Activated CD4-positive, alpha-beta T cell treated with anti-CD3 and anti-CD28 coated beads for 36 hours (primary cell): ENCODE data around the gene CUX1. TPM values are rescaled to one million over a fixed set of nuclear protein-coding genes. Genes with fewer than 3 reads are reported as not detected.
"Not testable (repeated sequence)": the region's sequence is repeated elsewhere in the genome, so short reads cannot be mapped to it uniquely, and the experiment has no call there.

ENCODE experiments used
- ATAC-seq: fragments of 200-7000 bp; cut with Tn5 transposase; one replicate; pipeline ENCODE4 v1.10.0; 2021; ENCODE audit warnings: mild to moderate bottlenecking, moderate library complexity
- CTCF ChIA-PET: fragments of 350-600 bp; sonication (Branson Sonifier 250); formaldehyde crosslinking; loops from one replicate; lab custom pipeline; 2021; ENCODE audit warnings: antibody characterized with exemption; lab: Charles Lee
- POLR2A ChIA-PET: fragments of 350-600 bp; sonication (Branson Sonifier 250); formaldehyde crosslinking; loops from one replicate; lab custom pipeline; 2021; ENCODE audit warnings: antibody characterized with exemption, inconsistent platforms; lab: Charles Lee
- DNase-seq: peaks from one replicate; pipeline ENCODE4 v3.0.0-alpha.2; 2020
- H3K27ac Mint-ChIP-seq: one replicate; pipeline ENCODE4 v1.8.0; 2021; ENCODE audit warnings: mixed read lengths
- H3K27me3 Mint-ChIP-seq: one replicate; pipeline ENCODE4 v1.8.0; 2021; ENCODE audit warnings: mixed read lengths
- H3K36me3 Mint-ChIP-seq: one replicate; pipeline ENCODE4 v1.8.0; 2021; ENCODE audit warnings: low read depth, mixed read lengths
- H3K4me1 Mint-ChIP-seq: one replicate; pipeline ENCODE4 v1.8.0; 2021; ENCODE audit warnings: mixed read lengths
- H3K4me3 Mint-ChIP-seq: one replicate; pipeline ENCODE4 v1.8.0; 2021; ENCODE audit warnings: mild to moderate bottlenecking, moderate library complexity, mixed read lengths
- H3K9me3 Mint-ChIP-seq: one replicate; pipeline ENCODE4 v1.8.0; 2021; ENCODE audit warnings: low read depth, mixed read lengths
- intact Hi-C, 2 experiments: fragments of 100-400 bp; cut with DNase I in 1 of 2; cut with micrococcal nuclease in 1 of 2; formaldehyde crosslinking; loops; one replicate each; pipeline versions ENCODE4 v1.14.2 to v1.15.1; 2022 to 2024; cut with DNase I, micrococcal nuclease
- total RNA-seq, 2 experiments: library from RNA; stranded (reverse); gene quantifications; one replicate each; pipeline ENCODE4 v1.2.3, GENCODE V29; 2021

Gene CUX1
- total RNA-seq, 2 experiments from 2014 or later, result 21.6 to 23.5 TPM

GRCh38 chr7:101829374-101829773 lies 11.9 kb downstream of the CUX1 start:
- POLR2A ChIA-PET, result no interaction called here
- no peaks in the 10 kb centered on the region for H3K27me3 Mint-ChIP-seq
- H3K36me3 Mint-ChIP-seq, result peaks cover 2% of the 10 kb centered on the region
- no peaks in the 10 kb centered on the region for H3K9me3 Mint-ChIP-seq
- H3K4me1 Mint-ChIP-seq, result peaks cover 4% of the 10 kb centered on the region
- H3K27ac Mint-ChIP-seq, result no peak overlapping the region
- no peak for DNase-seq
- ATAC-seq, result no peak
- CTCF ChIA-PET, result interaction anchor here (1.3 to 1.5 kb wide), 2 partner anchors 85 to 86 kb away, joined by 3 read pairs; no protein-coding TSS in a partner anchor
- no peak overlapping the region for H3K4me3 Mint-ChIP-seq
- intact Hi-C loops, result no loop called here

GRCh38 chr7:101829821-101830220 lies 12.4 kb downstream of the CUX1 start:
- Mint-ChIP-seq H3K36me3 (peaks cover 2% of the 10 kb centered on the region), H3K9me3 (no peaks in the 10 kb centered on the region), H3K4me1 (peaks cover 4% of the 10 kb centered on the region), H3K27ac (no peak overlapping the region), H3K27me3 (no peaks in the 10 kb centered on the region), H3K4me3 (no peak overlapping the region)
- POLR2A ChIA-PET, result no interaction called here
- CTCF ChIA-PET, result interaction anchor here (1.3 to 1.5 kb wide), 2 partner anchors 86 kb away, joined by 3 read pairs; no protein-coding TSS in a partner anchor
- ATAC-seq, result no peak
- intact Hi-C loops, result no loop called here
- DNase-seq, result no peak

- H3K9me3 Mint-ChIP-seq, H3K36me3 Mint-ChIP-seq, H3K4me1 Mint-ChIP-seq, CTCF ChIA-PET, intact Hi-C loops, H3K27me3 Mint-ChIP-seq, H3K4me3 Mint-ChIP-seq, POLR2A ChIA-PET, ATAC-seq, H3K27ac Mint-ChIP-seq, DNase-seq: not testable (repeated sequence)
These were observed 14.0 kb downstream of the CUX1 start for GRCh38 chr7:101831396-101831795.

GRCh38 chr7:101832205-101832631 lies 14.8 kb downstream of the CUX1 start:
- Mint-ChIP-seq H3K36me3 (peaks cover 2% of the 10 kb centered on the region), H3K9me3 (no peaks in the 10 kb centered on the region), H3K27ac (no peak overlapping the region), H3K4me3 (no peak overlapping the region), H3K27me3 (no peaks in the 10 kb centered on the region), H3K4me1 (peaks cover 4% of the 10 kb centered on the region)
- intact Hi-C loops, result no loop called here
- no peak for ATAC-seq
- POLR2A ChIA-PET, result no interaction called here
- DNase-seq, result no peak
- CTCF ChIA-PET, result no interaction called here

- H3K27ac Mint-ChIP-seq, result no peak overlapping the region
- no peaks in the 10 kb centered on the region for H3K27me3 Mint-ChIP-seq
- H3K9me3 Mint-ChIP-seq, result no peaks in the 10 kb centered on the region
- intact Hi-C loops, result no loop called here
- H3K36me3 Mint-ChIP-seq, result peaks cover 2% of the 10 kb centered on the region
- CTCF ChIA-PET, result no interaction called here
- no peak overlapping the region for H3K4me3 Mint-ChIP-seq
- DNase-seq (no peak), ATAC-seq (no peak)
- POLR2A ChIA-PET, result no interaction called here
- H3K4me1 Mint-ChIP-seq, result peaks cover 3% of the 10 kb centered on the region
These were observed 15.4 kb downstream of the CUX1 start for GRCh38 chr7:101832685-101833375.

- POLR2A ChIA-PET, result no interaction called here
- ATAC-seq (no peak), DNase-seq (no peak)
- Mint-ChIP-seq H3K27me3 (no peaks in the 10 kb centered on the region), H3K4me3 (no peak overlapping the region), H3K36me3 (peaks cover 2% of the 10 kb centered on the region), H3K27ac (no peak overlapping the region), H3K9me3 (no peaks in the 10 kb centered on the region), H3K4me1 (no peaks in the 10 kb centered on the region)
- intact Hi-C loops, result no loop called here
- CTCF ChIA-PET, result interaction anchor here (0.6 to 1.0 kb wide), 2 partner anchors 29 to 91 kb away, joined by 3 to 4 read pairs; no protein-coding TSS in a partner anchor
These were observed 16.4 kb downstream of the CUX1 start for GRCh38 chr7:101833799-101834198.

- no peak for DNase-seq
- Mint-ChIP-seq H3K27ac (no peak overlapping the region), H3K36me3 (peaks cover 2% of the 10 kb centered on the region), H3K4me3 (no peak overlapping the region), H3K27me3 (no peaks in the 10 kb centered on the region), H3K9me3 (no peaks in the 10 kb centered on the region), H3K4me1 (no peaks in the 10 kb centered on the region)
- no peak for ATAC-seq
- intact Hi-C loops, result no loop called here
- ChIA-PET CTCF (interaction anchor here (1.0 kb wide), 1 partner anchor 30 kb away, joined by 4 read pairs; no protein-coding TSS in a partner anchor), POLR2A (no interaction called here)
These were observed 17.7 kb downstream of the CUX1 start for GRCh38 chr7:101835136-101835535.

- DNase-seq, POLR2A ChIA-PET, H3K4me1 Mint-ChIP-seq, H3K27ac Mint-ChIP-seq, H3K27me3 Mint-ChIP-seq, CTCF ChIA-PET, ATAC-seq, intact Hi-C loops, H3K36me3 Mint-ChIP-seq, H3K4me3 Mint-ChIP-seq, H3K9me3 Mint-ChIP-seq: not testable (repeated sequence)
These were observed 20.0 kb downstream of the CUX1 start for GRCh38 chr7:101837433-101837832.

- no peaks in the 10 kb centered on the region for H3K9me3 Mint-ChIP-seq
- H3K4me1 Mint-ChIP-seq, result no peaks in the 10 kb centered on the region
- no peaks in the 10 kb centered on the region for H3K27me3 Mint-ChIP-seq
- DNase-seq (no peak), ATAC-seq (no peak)
- CTCF ChIA-PET, result interaction anchor here (0.6 to 1.3 kb wide), 2 partner anchors 18 to 100 kb away, joined by 3 to 4 read pairs; no protein-coding TSS in a partner anchor
- H3K4me3 Mint-ChIP-seq, result no peak overlapping the region
- no peak overlapping the region for H3K27ac Mint-ChIP-seq
- POLR2A ChIA-PET, result no interaction called here
- peaks cover 1% of the 10 kb centered on the region for H3K36me3 Mint-ChIP-seq
- intact Hi-C loops, result no loop called here
These were observed 21.5 kb downstream of the CUX1 start for GRCh38 chr7:101838837-101839483.

GRCh38 chr7:101841328-101841727 lies 23.9 kb downstream of the CUX1 start:
- H3K9me3 Mint-ChIP-seq, result no peaks in the 10 kb centered on the region
- no peaks in the 10 kb centered on the region for H3K27me3 Mint-ChIP-seq
- ATAC-seq (no peak), DNase-seq (no peak)
- no peak overlapping the region for H3K4me3 Mint-ChIP-seq
- no peaks in the 10 kb centered on the region for H3K4me1 Mint-ChIP-seq
- intact Hi-C loops, result no loop called here
- ChIA-PET POLR2A (no interaction called here), CTCF (interaction anchor here (0.7 to 1.4 kb wide), 3 partner anchors 10 to 253 kb away, joined by 3 read pairs; no protein-coding TSS in a partner anchor)
- peaks cover 1% of the 10 kb centered on the region for H3K36me3 Mint-ChIP-seq
- H3K27ac Mint-ChIP-seq, result no peak overlapping the region

- CTCF ChIA-PET, result interaction anchor here (0.6 to 0.7 kb wide), 2 partner anchors 17 to 307 kb away, joined by 3 read pairs; no protein-coding TSS in a partner anchor
- Mint-ChIP-seq H3K27ac (no peak overlapping the region), H3K36me3 (peaks cover 1% of the 10 kb centered on the region), H3K4me3 (no peak overlapping the region), H3K9me3 (no peaks in the 10 kb centered on the region), H3K4me1 (peaks cover 6% of the 10 kb centered on the region), H3K27me3 (no peaks in the 10 kb centered on the region)
- intact Hi-C loops, result no loop called here
- no peak for ATAC-seq
- DNase-seq, result no peak
- POLR2A ChIA-PET, result no interaction called here
These were observed 26.2 kb downstream of the CUX1 start for GRCh38 chr7:101843293-101844271.
